Loucy (cell line): Measurements from ENCODE around the gene CLEC17A.

Experiments used
- H2AFZ ChIP-seq: fragments of 200-600 bp; sonication (generic); 2 replicates; pipeline ENCODE4 v1.6.0; 2016; ENCODE audit warnings: antibody characterized with exemption, mild to moderate bottlenecking, low read length, moderate library complexity
- H3F3A ChIP-seq: fragments of 200-600 bp; 2 replicates; pipeline ENCODE4 v1.6.0; 2016; ENCODE audit warnings: antibody characterized with exemption, low read depth, mild to moderate bottlenecking
- H3K27me3 ChIP-seq: fragments of 200-600 bp; sonication (generic); 2 replicates; pipeline ENCODE4 v1.6.1; 2014; ENCODE audit warnings: low read length, mild to moderate bottlenecking; ENCODE audit not compliant: insufficient read depth, poor library complexity, severe bottlenecking
- H3K36me3 ChIP-seq: fragments of 200-600 bp; sonication (generic); 2 replicates; pipeline ENCODE4 v1.6.1; 2016; ENCODE audit warnings: low read length; ENCODE audit not compliant: insufficient read depth
- H3K4me1 ChIP-seq: fragments of 200-600 bp; sonication (generic); 2 replicates; pipeline ENCODE4 v1.5.1; 2014; ENCODE audit warnings: low read length, mild to moderate bottlenecking; ENCODE audit not compliant: insufficient read depth, poor library complexity, severe bottlenecking
- H3K4me2 ChIP-seq: fragments of 200-600 bp; sonication (generic); 2 replicates; pipeline ENCODE4 v1.6.0; 2014; ENCODE audit warnings: antibody characterized with exemption, low read length, low read depth, mild to moderate bottlenecking; ENCODE audit not compliant: poor library complexity, severe bottlenecking
- H3K4me3 ChIP-seq: fragments of 200-600 bp; sonication (generic); 2 replicates; pipeline ENCODE4 v1.5.1; 2014; ENCODE audit warnings: low read length, mild to moderate bottlenecking, mixed read lengths; ENCODE audit not compliant: poor library complexity, severe bottlenecking
- H3K79me2 ChIP-seq: fragments of 200-600 bp; sonication (generic); 2 replicates; pipeline ENCODE4 v1.6.1; 2014; ENCODE audit warnings: low read length; ENCODE audit not compliant: insufficient read depth
- H3K9ac ChIP-seq: fragments of 200-600 bp; sonication (generic); 2 replicates; pipeline ENCODE4 v1.6.0; 2014; ENCODE audit warnings: mild to moderate bottlenecking, low read depth, low read length, moderate library complexity; ENCODE audit not compliant: poor library complexity, severe bottlenecking
- H3K9me2 ChIP-seq: fragments of 200-600 bp; sonication (generic); replicated peaks from 2 replicates; pipeline ENCODE4 v1.6.1; 2016; ENCODE audit warnings: low read depth, low read length, mixed read lengths
- H3K9me3 ChIP-seq: fragments of 200-600 bp; sonication (generic); 2 replicates; pipeline ENCODE4 v1.6.1; 2014; ENCODE audit warnings: mild to moderate bottlenecking, antibody characterized with exemption, low read length, low read depth; ENCODE audit not compliant: insufficient read depth
- H4K20me1 ChIP-seq: fragments of 200-600 bp; sonication (generic); 2 replicates; pipeline ENCODE4 v1.6.0; 2014; ENCODE audit warnings: antibody characterized with exemption, low read length, mild to moderate bottlenecking; ENCODE audit not compliant: insufficient read depth, poor library complexity, severe bottlenecking
- CTCF ChIP-seq: fragments of 200-600 bp; sonication (generic); conservative IDR thresholded peaks from 2 replicates; pipeline ENCODE4 v1.5.1; 2014; ENCODE audit warnings: mild to moderate bottlenecking, antibody characterized with exemption, low read length
- EZH2phosphoT487 ChIP-seq: fragments of 200-600 bp; IDR thresholded peaks from 2 replicates; pipeline ENCODE4 v1.6.1; 2018; ENCODE audit warnings: antibody characterized with exemption, mild to moderate bottlenecking, moderate library complexity, borderline replicate concordance

The CLEC17A gene

DNA sequence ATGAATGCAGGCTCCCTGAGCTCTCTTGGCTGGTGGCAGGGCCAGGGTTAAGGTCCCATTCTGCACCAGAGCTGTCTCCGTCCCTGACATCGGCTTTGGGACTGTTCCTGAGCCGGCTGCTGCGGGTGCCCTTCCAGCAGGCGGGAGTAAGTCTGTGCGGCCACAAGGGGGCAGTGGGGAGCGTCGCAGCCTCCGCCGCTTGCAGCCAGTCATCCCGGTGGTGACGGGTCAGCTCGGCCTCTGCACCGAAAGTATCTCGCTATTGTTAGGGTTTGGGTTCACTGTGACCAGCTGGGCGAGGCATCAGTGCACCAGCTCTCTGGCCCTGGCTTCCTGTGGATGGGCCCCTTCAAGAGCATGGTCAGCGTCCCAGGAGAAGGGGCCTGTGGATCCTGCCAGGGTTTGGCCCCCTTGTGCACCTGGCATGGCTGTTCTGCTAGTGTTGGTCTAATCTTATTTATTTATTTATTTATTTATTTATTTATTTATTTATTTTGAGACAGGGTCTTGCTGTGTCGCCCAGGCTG, 26.2 kb upstream of the CLEC17A start:
- Histone ChIP-seq H3K4me2 (no peak overlapping the region), H4K20me1 (peaks cover 14% of the 10 kb centered on the region), H3K4me1 (peaks cover 3% of the 10 kb centered on the region), H3K79me2 (peaks cover 53% of the 10 kb centered on the region; the same call in 1 of the 2 replicates), H3K27me3 (no peaks in the 10 kb centered on the region), H3K9me3 (no peaks in the 10 kb centered on the region), H3K9me2 (no peaks in the 10 kb centered on the region), H2AFZ (no peak overlapping the region), H3F3A (no peaks in the 10 kb centered on the region), H3K36me3 (no peaks in the 10 kb centered on the region), H3K4me3 (no peak overlapping the region), H3K9ac (no peak overlapping the region)
- no peak for TF ChIP-seq EZH2phosphoT487
- peak; percentile 88 for TF ChIP-seq CTCF

DNA sequence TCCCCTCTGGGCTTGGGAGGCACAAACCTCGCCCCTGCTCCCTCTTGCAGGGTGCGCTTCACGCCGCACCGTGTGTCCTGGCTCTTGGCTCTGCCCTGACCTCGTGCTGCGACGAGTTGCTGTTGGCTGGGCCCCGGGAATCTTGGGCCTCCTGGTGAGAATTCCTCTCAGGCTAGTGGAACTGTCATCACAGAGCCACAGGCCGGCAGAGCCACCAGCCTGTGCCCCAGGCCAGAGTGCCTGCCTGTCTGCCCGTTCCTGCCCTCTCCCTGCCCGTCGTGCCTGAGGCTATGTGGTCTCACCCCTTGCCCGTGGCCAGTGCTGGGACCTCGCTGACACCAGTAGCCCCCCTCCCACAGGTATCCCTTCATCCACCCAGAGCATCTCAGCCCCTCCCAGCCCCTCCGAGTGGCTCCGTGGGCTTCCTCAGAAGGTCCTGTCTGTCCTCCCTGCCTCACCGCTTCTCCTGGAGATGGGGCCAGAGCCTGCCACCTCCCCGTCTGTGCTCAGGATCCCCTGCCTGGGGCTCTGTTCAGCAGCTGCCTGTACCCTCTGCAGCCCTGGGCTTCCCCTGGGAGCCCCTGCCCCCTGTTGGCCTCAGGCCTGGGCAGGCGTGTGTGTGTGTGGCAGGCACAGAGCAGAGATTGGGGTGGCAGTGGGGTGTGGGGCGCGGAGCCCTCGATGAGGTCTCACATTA, 24.4 kb upstream of the CLEC17A start:
- no peak overlapping the region for H3K4me3 ChIP-seq
- TF ChIP-seq CTCF (no peak), EZH2phosphoT487 (no peak)
- H3K4me1 ChIP-seq = no peaks in the 10 kb centered on the region
- H2AFZ ChIP-seq = no peak overlapping the region
- H3F3A ChIP-seq = no peaks in the 10 kb centered on the region
- H3K36me3 ChIP-seq = peaks cover 3% of the 10 kb centered on the region; the same call in 1 of the 2 replicates
- no peaks in the 10 kb centered on the region for H3K9me3 ChIP-seq
- H4K20me1 ChIP-seq = peaks cover 17% of the 10 kb centered on the region
- H3K9ac ChIP-seq = no peak overlapping the region
- H3K9me2 ChIP-seq = no peaks in the 10 kb centered on the region
- H3K4me2 ChIP-seq = no peak overlapping the region
- H3K79me2 ChIP-seq = peaks cover 37% of the 10 kb centered on the region; the same call in 1 of the 2 replicates
- H3K27me3 ChIP-seq = no peaks in the 10 kb centered on the region

GRCh38 chr19:14559916-14560775, 22.7 kb upstream of the CLEC17A start:
- peaks cover 8% of the 10 kb centered on the region; the same call in 1 of the 2 replicates for H3K36me3 ChIP-seq
- no peaks in the 10 kb centered on the region for H3K9me3 ChIP-seq
- H2AFZ ChIP-seq = no peak overlapping the region
- peak overlapping the region; percentile 17 for H3K9ac ChIP-seq
- H3K4me3 ChIP-seq = no peak overlapping the region
- peaks cover 28% of the 10 kb centered on the region; the same call in 1 of the 2 replicates for H3K79me2 ChIP-seq
- no peaks in the 10 kb centered on the region for H3F3A ChIP-seq
- H4K20me1 ChIP-seq = peaks cover 17% of the 10 kb centered on the region
- H3K4me1 ChIP-seq = no peaks in the 10 kb centered on the region
- H3K27me3 ChIP-seq = no peaks in the 10 kb centered on the region
- no peaks in the 10 kb centered on the region for H3K9me2 ChIP-seq
- TF ChIP-seq EZH2phosphoT487 (no peak), CTCF (no peak)
- no peak overlapping the region for H3K4me2 ChIP-seq
